Measurements from ENCODE around the gene PRR16. TPM values are rescaled to one million over a fixed set of nuclear protein-coding genes. Genes with fewer than 3 reads are reported as not detected.
A peak's percentile ranks its signal among the peaks of the same experiment; 100 is the strongest.

The PRR16 gene
- total RNA-seq, 1 donor from 2014 or later, result 28.7 TPM

DNA sequence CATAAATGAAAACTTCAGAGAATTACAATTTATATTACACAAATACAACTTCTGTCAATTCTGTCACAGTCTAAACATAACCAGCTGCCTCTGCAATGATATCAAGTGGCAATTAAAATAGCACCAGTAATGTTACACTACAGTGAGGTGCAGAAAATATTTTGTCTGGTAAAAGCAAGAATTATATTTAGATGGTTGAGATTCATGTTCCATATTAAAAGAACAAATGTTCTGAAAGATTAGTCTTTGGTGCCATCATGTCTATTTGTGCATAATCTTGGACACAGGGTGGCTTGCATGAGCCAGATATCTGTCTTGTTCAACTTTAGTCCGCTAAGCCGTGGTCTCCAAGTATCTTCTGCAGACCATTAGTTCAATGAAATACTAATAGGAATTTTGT is 29.0 kb upstream of the PRR16 start:
- Histone ChIP-seq H3K4me3 (no peak overlapping the region), H3K27ac (no peak overlapping the region), H3K4me1 (peaks cover 0 to 5% of the 10 kb centered on the region in 2 donors), H3K36me3 (no peaks in the 10 kb centered on the region), H3K9me3 (peaks cover 0 to 6% of the 10 kb centered on the region in 2 donors), H3K27me3 (no peaks in the 10 kb centered on the region)
- intact Hi-C loops (cut with DNase I), result no loop called here
- DNase-seq (ENCODE audit: low spot score in 2 of 2), result no peak
- TF ChIP-seq, protein P1, sequence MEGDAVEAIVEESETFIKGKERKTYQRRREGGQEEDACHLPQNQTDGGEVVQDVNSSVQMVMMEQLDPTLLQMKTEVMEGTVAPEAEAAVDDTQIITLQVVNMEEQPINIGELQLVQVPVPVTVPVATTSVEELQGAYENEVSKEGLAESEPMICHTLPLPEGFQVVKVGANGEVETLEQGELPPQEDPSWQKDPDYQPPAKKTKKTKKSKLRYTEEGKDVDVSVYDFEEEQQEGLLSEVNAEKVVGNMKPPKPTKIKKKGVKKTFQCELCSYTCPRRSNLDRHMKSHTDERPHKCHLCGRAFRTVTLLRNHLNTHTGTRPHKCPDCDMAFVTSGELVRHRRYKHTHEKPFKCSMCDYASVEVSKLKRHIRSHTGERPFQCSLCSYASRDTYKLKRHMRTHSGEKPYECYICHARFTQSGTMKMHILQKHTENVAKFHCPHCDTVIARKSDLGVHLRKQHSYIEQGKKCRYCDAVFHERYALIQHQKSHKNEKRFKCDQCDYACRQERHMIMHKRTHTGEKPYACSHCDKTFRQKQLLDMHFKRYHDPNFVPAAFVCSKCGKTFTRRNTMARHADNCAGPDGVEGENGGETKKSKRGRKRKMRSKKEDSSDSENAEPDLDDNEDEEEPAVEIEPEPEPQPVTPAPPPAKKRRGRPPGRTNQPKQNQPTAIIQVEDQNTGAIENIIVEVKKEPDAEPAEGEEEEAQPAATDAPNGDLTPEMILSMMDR (IDR thresholded peaks at IDR 0.05), result no peak

DNA sequence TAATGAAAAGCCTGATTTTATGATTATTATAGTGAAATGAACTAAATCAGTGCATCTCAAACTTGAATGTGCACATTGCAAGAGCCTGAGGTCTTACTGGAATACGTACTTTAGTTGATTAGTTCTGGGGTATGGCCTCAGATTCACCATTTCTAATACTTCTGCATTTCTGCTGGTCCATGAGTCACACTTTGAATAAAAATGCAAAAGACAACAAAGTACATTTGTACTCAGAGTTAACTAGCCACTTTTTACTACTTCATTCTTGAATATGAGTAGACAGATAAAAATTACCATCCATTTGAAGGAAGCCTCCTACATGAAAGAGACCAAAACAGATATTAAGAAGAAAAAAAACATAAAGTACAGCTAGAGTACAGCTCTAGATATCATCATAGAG is 27.1 kb upstream of the PRR16 start:
- DNase-seq (ENCODE audit: low spot score in 2 of 2), result no peak
- Histone ChIP-seq H3K36me3 (no peaks in the 10 kb centered on the region), H3K4me1 (peaks cover 0 to 5% of the 10 kb centered on the region in 2 donors), H3K27me3 (no peaks in the 10 kb centered on the region), H3K4me3 (no peak overlapping the region), H3K9me3 (no peaks in the 10 kb centered on the region), H3K27ac (no peak overlapping the region)
- intact Hi-C loops (cut with DNase I), result no loop called here
- TF ChIP-seq, protein P1 (IDR thresholded peaks at IDR 0.05), result no peak

DNA sequence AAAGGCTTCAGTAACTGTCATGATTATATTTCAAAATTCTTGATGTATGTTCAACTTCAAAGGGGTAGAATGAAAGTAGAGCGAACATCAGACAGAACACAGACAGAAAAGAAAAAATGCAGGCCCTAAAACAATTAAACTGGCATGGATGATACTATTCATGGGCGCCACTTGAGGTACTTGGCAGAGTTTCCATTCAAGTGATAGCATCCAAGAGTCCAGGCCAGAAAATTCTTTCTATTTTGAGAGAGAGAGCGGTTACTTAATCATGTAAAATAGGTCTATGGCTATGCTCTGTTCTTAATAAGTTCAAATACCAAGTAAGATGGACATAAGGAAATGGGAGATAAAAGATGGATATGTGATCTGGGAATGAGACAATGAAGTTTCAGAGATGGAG is 21.4 kb upstream of the PRR16 start:
- TF ChIP-seq, protein P1 (IDR thresholded peaks at IDR 0.05), result no peak
- Histone ChIP-seq H3K4me3 (no peak overlapping the region), H3K4me1 (peaks cover 4 to 10% of the 10 kb centered on the region in 2 donors), H3K27ac (no peak overlapping the region), H3K9me3 (no peaks in the 10 kb centered on the region), H3K27me3 (no peaks in the 10 kb centered on the region), H3K36me3 (no peaks in the 10 kb centered on the region)
- no peak for DNase-seq (ENCODE audit: low spot score in 2 of 2)
- intact Hi-C loops (cut with DNase I), result no loop called here

DNA sequence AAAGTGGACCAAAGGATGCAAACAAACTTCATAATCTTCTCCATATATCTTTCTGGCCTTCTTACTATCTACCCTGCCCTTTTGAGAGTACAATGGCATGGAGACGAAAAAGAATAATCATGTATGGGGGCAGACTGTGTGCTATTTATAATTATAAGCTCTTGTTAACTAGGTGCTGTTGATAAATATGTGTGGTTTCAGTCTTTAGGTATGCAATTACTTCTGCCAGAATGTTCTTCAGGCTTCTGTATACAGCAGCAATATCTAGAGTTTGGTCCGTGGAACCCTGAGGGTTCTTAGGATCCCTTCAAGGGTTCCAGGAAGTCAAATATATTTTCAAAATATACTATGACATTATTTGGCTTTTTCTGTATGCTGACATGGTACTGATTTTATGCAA is 20.5 kb upstream of the PRR16 start:
- Histone ChIP-seq H3K36me3 (no peaks in the 10 kb centered on the region), H3K27ac (no peak overlapping the region), H3K4me1 (peaks cover 4 to 10% of the 10 kb centered on the region in 2 donors), H3K4me3 (no peak overlapping the region), H3K9me3 (no peaks in the 10 kb centered on the region), H3K27me3 (no peaks in the 10 kb centered on the region)
- DNase-seq (ENCODE audit: low spot score in 2 of 2), result no peak
- TF ChIP-seq, protein P1 (IDR thresholded peaks at IDR 0.05), result no peak
- intact Hi-C loops (cut with DNase I), result no loop called here

DNA sequence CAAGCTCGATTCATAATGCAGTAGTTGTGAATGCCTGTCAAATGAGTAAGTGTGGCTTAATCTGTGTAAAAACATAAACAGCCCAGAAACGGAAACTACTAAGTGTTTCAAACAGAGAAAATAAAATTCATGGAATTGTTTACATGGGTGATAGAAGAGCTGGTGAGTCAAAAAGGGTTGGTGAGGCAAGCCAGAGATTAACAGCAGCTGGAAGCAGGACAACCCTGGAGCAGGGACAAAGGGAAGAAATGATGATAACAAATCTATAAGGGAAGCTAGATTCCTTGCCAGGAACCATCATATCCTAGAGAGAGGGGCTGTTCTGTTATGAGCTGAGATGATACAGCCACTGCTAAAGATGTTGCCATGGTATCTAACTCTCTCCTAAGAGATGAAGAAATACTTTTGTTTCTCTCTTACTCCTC is 18.0 kb upstream of the PRR16 start:
- TF ChIP-seq, protein P1 (IDR thresholded peaks at IDR 0.05), result no peak
- no peaks in the 10 kb centered on the region for H3K9me3 ChIP-seq
- no peaks in the 10 kb centered on the region for H3K36me3 ChIP-seq
- intact Hi-C loops (cut with DNase I), result loop anchor here (5.0 kb wide), 1 partner anchor 59 kb away; no protein-coding TSS in a partner anchor
- H3K27me3 ChIP-seq, result no peaks in the 10 kb centered on the region
- H3K27ac ChIP-seq, result peak overlapping the region; percentile 48 to 74
- peaks cover 4 to 10% of the 10 kb centered on the region in 2 donors for H3K4me1 ChIP-seq
- H3K4me3 ChIP-seq, result no peak overlapping the region
- DNase-seq (ENCODE audit: low spot score in 2 of 2), result no peak

DNA sequence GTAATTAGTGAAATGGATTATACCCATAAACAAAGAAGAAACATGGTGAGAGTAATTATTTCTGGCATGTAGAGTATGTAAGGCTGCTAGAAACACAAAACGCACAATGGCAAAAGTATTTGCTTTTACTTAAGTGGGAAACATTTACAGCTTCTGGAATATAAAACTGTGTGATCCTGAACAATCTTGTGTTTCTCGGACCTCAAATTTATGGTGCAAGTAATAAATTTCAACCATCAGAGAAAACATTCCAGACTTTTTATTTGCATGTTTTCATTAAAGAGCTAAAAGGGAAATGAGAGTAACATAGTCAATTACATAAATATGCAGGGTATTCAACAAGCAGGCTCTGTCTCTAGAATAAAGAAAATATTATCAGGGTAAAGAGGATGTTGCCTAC is 17.2 kb upstream of the PRR16 start:
- DNase-seq (ENCODE audit: low spot score in 2 of 2), result no peak
- intact Hi-C loops (cut with DNase I), result loop anchor here (5.0 kb wide), 1 partner anchor 60 kb away; no protein-coding TSS in a partner anchor
- H3K36me3 ChIP-seq, result no peaks in the 10 kb centered on the region

More for the DNA sequence above, 17.2 kb upstream of the PRR16 start:
- Histone ChIP-seq H3K4me3 (no peak overlapping the region), H3K27me3 (no peaks in the 10 kb centered on the region), H3K27ac (peak overlapping the region; percentile 48 to 74), H3K4me1 (peaks cover 4 to 10% of the 10 kb centered on the region in 2 donors), H3K9me3 (no peaks in the 10 kb centered on the region)
- TF ChIP-seq, protein P1 (IDR thresholded peaks at IDR 0.05), result no peak

Data from ascending aorta (tissue), 2 donors.